ENCODE results near the gene PPFIA1.

DNA sequence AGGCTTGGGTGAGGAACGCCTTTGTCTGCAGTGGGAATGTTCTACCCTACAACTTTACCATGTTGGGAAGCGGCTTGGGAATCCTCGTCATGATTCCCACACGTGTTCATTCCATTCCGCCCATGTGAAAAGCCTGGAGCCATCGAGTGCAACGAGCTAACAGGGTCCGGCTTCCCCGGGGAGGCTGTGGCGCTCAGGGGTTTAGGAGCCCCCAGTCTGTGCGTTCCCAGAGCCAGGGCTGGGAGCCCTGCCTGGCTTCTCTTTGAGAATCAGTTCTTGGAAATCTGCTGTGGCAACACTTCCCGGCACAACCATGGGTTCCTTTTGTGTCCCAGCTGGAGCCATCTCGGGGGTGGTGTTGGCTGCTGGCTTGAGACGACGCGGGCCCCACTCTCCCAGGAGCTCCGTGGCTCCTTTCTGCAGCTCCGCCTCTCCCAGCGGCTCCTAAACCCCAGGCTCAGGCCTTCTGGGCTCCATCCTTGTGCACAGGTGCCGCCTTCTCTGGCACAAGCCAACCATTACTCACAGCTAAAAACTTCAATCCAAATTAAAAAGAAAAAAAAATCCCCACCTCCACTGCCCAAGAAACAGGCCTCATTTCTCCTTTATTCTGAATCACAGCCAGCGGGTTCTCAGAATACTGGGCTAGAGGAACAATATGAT lies 18.7 kb upstream of the PPFIA1 start:
- TF ChIP-seq POLR2AphosphoS5 (IDR thresholded peaks at IDR 0.05; ENCODE audit: borderline replicate concordance, low read depth, low read length): no peak
- no peak for TF ChIP-seq EZH2 (IDR thresholded peaks at IDR 0.05)
- no peak for TF ChIP-seq FOXP2 (optimal IDR thresholded peaks at IDR 0.05; ENCODE audit: control extremely low read depth, extremely low read length, insufficient read depth)

Measured in SK-N-MC (cell line).